ENCODE results near the gene FOXG1. TPM values are rescaled to one million over a fixed set of nuclear protein-coding genes. Genes with fewer than 3 reads are reported as not detected.

FOXG1 gene
- total RNA-seq, 1 experiment from 2014 or later = not detected

DNA sequence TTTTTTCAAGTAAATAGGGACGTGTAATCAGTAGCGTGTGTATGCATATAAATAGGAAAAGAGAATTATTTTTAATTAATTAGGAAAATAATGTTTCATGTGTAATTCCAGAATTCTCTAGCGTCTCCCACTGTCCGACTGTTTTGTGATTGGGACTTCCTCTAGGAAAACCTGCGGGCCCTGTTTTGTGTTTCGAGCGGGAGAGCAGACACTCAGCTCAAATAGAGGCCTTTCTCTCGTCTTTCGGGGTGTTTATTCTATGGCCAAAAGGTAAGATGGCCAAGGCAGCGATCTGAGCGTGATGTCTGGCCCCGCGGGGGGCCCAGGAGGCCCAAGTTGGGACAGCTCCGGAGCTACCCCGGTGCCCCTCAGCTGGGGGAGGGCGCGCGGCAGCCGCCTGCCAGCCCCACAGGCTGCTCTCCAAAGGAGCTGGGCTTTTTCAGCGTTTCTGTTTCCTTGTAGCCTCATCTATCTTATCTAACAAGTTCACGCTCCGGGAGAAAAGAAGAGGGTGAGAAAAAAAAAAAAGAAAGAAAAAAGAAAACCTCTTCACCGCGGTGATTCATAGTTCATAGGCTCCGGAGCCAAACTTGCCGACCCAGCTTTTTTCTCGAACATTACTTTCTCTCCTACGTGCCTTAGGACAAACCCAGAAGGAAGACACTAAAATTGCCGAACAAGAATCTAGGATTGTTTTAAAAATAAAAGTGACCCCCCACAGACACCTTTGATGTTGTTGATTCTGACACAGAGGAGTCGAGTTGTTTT is 7.5 kb upstream of the FOXG1 start:
- H3K27ac ChIP-seq (ENCODE audit: low read depth, low read length) = no peak overlapping the region
- no peaks in the 10 kb centered on the region for H3K4me1 ChIP-seq (ENCODE audit: control insufficient read depth in 1 of 2, insufficient read depth in 2 of 2, low read length in 2 of 2)
- TF ChIP-seq, protein P1, sequence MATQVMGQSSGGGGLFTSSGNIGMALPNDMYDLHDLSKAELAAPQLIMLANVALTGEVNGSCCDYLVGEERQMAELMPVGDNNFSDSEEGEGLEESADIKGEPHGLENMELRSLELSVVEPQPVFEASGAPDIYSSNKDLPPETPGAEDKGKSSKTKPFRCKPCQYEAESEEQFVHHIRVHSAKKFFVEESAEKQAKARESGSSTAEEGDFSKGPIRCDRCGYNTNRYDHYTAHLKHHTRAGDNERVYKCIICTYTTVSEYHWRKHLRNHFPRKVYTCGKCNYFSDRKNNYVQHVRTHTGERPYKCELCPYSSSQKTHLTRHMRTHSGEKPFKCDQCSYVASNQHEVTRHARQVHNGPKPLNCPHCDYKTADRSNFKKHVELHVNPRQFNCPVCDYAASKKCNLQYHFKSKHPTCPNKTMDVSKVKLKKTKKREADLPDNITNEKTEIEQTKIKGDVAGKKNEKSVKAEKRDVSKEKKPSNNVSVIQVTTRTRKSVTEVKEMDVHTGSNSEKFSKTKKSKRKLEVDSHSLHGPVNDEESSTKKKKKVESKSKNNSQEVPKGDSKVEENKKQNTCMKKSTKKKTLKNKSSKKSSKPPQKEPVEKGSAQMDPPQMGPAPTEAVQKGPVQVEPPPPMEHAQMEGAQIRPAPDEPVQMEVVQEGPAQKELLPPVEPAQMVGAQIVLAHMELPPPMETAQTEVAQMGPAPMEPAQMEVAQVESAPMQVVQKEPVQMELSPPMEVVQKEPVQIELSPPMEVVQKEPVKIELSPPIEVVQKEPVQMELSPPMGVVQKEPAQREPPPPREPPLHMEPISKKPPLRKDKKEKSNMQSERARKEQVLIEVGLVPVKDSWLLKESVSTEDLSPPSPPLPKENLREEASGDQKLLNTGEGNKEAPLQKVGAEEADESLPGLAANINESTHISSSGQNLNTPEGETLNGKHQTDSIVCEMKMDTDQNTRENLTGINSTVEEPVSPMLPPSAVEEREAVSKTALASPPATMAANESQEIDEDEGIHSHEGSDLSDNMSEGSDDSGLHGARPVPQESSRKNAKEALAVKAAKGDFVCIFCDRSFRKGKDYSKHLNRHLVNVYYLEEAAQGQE (IDR thresholded peaks at IDR 0.05; ENCODE audit: low read depth) = no peak
- no peak for TF ChIP-seq CEBPB (IDR thresholded peaks at IDR 0.05; ENCODE audit: low read depth)
- TF ChIP-seq YY1 (IDR thresholded peaks at IDR 0.05; ENCODE audit: extremely low read depth, insufficient replicate concordance, low read depth, low read length) = no peak
- no peak for DNase-seq (ENCODE audit: low read depth, low spot score)
- no peak for ATAC-seq
- H3K27me3 ChIP-seq (ENCODE audit: insufficient read depth, low read length) = no peaks in the 10 kb centered on the region
- no peak overlapping the region for H3K9ac ChIP-seq (ENCODE audit: low read length)
- no peaks in the 10 kb centered on the region for H4K20me1 ChIP-seq (ENCODE audit: insufficient read depth)
- BruUV-seq (replicated peaks) = no TSS peak
- ChIA-PET RAD21 (ENCODE audit: low non-redundant PET in 1 of 2, low total read pairs in 2 of 2, uncharacterized antibody in 2 of 2, unreplicated experiment in 2 of 2) (no interaction called here), CTCF (no interaction called here), POLR2A (no interaction called here)
- H3K9me3 ChIP-seq (ENCODE audit: control insufficient read depth in 1 of 2, insufficient read depth in 1 of 2, low read depth in 1 of 2, low read length in 2 of 2) = peaks cover 0 to 16% of the 10 kb centered on the region in 2 experiments; a peak in 2 of 4 replicates
- H3K9me2 ChIP-seq (ENCODE audit: insufficient read depth) = no peaks in the 10 kb centered on the region
- H2AFZ ChIP-seq (ENCODE audit: low read depth, low read length, poor library complexity, severe bottlenecking) = no peak overlapping the region
- intact Hi-C loops (cut with micrococcal nuclease) = no loop called here
- no peak overlapping the region for H3K4me3 ChIP-seq (replicated peaks in 1 of 2; ENCODE audit: low read depth in 1 of 2, low read length in 2 of 2)
- no peaks in the 10 kb centered on the region for H3K36me3 ChIP-seq (ENCODE audit: control insufficient read depth in 1 of 2, insufficient read depth in 2 of 2, low read length in 2 of 2)
- H3K4me2 ChIP-seq (ENCODE audit: low read length) = no peak overlapping the region
- no peaks in the 10 kb centered on the region for H3K79me2 ChIP-seq (ENCODE audit: insufficient read depth, low read length)

All from HCT116 (cell line).